ENCODE data around the gene ARHGAP20.

ARHGAP20 gene

DNA sequence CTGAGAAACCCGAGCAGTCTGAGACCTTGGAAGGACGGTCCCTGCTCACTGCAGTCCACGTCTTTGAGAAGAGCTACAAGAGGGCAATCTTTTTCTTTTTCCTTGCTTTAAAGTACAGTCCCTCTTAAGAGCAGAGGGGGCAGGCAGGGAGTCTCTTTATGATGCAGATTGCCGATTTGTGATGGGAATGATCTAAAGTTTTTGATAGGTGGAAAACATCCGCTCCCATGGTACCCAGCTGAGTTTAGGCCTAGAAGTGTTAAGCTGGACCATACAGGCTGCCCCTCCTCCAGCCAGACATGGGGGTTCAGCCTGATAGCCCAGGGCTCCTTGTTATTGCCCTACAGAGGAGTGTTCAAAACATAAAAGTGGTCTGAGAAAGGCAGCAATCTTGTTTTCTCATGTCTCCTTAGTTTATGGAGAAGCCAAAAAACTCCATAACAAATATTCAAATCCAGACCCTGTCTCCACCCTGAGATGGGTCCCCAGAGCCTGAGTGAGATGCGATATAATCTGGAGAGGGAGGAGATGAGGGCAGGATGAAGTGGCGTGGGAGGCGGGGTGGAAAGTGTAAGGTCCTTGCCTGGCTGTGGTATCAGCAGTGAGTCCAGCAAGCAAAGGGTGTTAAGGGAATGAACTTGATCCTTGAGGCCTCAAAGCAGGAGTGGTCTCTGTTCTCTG, 147.4 kb downstream of the ARHGAP20 start:
- H3K27ac ChIP-seq (ENCODE audit: low read length): no peak overlapping the region
- no peaks in the 10 kb centered on the region for H3K36me3 ChIP-seq (replicated peaks; ENCODE audit: low read depth, low read length)
- no peaks in the 10 kb centered on the region; the same call in 1 of the 2 replicates for H3K27me3 ChIP-seq (ENCODE audit: low read depth, low read length)
- no peak overlapping the region for H3K4me3 ChIP-seq (ENCODE audit: low read length)
- no peaks in the 10 kb centered on the region for H3K4me1 ChIP-seq (ENCODE audit: low read length)
- no peaks in the 10 kb centered on the region for H3K9me3 ChIP-seq (ENCODE audit: insufficient read depth, low read length)
- H3K79me2 ChIP-seq (ENCODE audit: low read length): no peaks in the 10 kb centered on the region
- H3K9ac ChIP-seq (ENCODE audit: low read length): no peak overlapping the region
- TF ChIP-seq EZH2phosphoT487 (IDR thresholded peaks at IDR 0.05; ENCODE audit: low read depth): no peak
- TF ChIP-seq, protein P1, sequence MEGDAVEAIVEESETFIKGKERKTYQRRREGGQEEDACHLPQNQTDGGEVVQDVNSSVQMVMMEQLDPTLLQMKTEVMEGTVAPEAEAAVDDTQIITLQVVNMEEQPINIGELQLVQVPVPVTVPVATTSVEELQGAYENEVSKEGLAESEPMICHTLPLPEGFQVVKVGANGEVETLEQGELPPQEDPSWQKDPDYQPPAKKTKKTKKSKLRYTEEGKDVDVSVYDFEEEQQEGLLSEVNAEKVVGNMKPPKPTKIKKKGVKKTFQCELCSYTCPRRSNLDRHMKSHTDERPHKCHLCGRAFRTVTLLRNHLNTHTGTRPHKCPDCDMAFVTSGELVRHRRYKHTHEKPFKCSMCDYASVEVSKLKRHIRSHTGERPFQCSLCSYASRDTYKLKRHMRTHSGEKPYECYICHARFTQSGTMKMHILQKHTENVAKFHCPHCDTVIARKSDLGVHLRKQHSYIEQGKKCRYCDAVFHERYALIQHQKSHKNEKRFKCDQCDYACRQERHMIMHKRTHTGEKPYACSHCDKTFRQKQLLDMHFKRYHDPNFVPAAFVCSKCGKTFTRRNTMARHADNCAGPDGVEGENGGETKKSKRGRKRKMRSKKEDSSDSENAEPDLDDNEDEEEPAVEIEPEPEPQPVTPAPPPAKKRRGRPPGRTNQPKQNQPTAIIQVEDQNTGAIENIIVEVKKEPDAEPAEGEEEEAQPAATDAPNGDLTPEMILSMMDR (IDR thresholded peaks at IDR 0.05; ENCODE audit: low read depth, low read length): no peak
- no peak overlapping the region for H3K4me2 ChIP-seq (ENCODE audit: low read length)
- H2AFZ ChIP-seq (ENCODE audit: low read depth, low read length): no peak overlapping the region
- no peaks in the 10 kb centered on the region for H4K20me1 ChIP-seq (ENCODE audit: insufficient read depth, low read length)

DNA sequence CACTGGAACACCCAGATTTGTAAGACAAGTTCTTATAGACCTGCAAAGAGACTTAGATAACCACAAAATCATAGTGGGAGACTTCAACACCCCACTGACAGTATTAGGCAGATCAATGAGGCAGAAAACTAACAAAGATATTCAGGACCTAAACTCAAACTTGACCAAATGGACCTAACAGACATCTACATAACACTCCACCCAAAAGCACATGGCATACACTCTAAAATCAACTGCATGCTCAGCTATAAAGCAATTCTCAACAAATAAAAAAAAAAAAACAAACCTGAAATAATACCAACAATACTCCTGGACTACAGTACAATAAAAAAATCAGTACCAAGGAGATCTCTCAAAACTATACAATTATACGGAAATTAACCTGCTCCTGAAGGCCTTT, 167.5 kb downstream of the ARHGAP20 start:
- Histone ChIP-seq H3K27me3 (ENCODE audit: low read depth, low read length) (peaks cover 4% of the 10 kb centered on the region; the same call in 1 of the 2 replicates), H3K27ac (ENCODE audit: low read length) (no peak overlapping the region), H3K9ac (ENCODE audit: low read length) (no peak overlapping the region), H3K79me2 (ENCODE audit: low read length) (no peaks in the 10 kb centered on the region), H3K4me2 (ENCODE audit: low read length) (no peak overlapping the region), H3K9me3 (ENCODE audit: insufficient read depth, low read length) (0 out of 2 replicates have a peak, but pooled peaks cover 3% of the 10 kb centered on the region), H2AFZ (ENCODE audit: low read depth, low read length) (no peak overlapping the region), H3K4me1 (ENCODE audit: low read length) (no peaks in the 10 kb centered on the region), H3K4me3 (ENCODE audit: low read length) (no peak overlapping the region), H3K36me3 (replicated peaks; ENCODE audit: low read depth, low read length) (no peaks in the 10 kb centered on the region), H4K20me1 (ENCODE audit: insufficient read depth, low read length) (no peaks in the 10 kb centered on the region)
- TF ChIP-seq, protein P1 (IDR thresholded peaks at IDR 0.05; ENCODE audit: low read depth, low read length): no peak
- TF ChIP-seq EZH2phosphoT487 (IDR thresholded peaks at IDR 0.05; ENCODE audit: low read depth): no peak

DNA sequence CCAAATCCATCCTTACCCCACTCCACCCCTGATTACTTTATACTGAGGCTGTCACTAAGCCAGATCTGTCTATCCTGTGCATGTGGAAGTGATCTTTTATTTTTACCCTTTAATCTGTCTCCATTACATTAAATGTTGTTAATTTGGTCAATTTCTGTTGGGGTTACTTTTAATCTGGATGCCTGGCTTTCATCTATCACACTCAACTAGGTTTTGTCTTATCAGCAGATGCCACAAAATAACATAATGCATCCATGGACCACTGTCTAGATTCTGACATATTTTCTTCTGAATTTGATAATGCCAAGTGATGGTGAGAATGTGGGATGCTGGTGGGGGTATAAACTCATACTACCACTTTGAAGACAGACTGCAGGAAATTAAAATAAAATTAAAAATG, 174.1 kb downstream of the ARHGAP20 start:
- Histone ChIP-seq H3K27me3 (ENCODE audit: low read depth, low read length) (peaks cover 6% of the 10 kb centered on the region; the same call in 1 of the 2 replicates), H3K27ac (ENCODE audit: low read length) (no peak overlapping the region), H3K4me3 (ENCODE audit: low read length) (no peak overlapping the region), H4K20me1 (ENCODE audit: insufficient read depth, low read length) (no peaks in the 10 kb centered on the region), H3K4me2 (ENCODE audit: low read length) (no peak overlapping the region), H3K79me2 (ENCODE audit: low read length) (no peaks in the 10 kb centered on the region), H3K9me3 (ENCODE audit: insufficient read depth, low read length) (no peaks in the 10 kb centered on the region), H3K36me3 (replicated peaks; ENCODE audit: low read depth, low read length) (no peaks in the 10 kb centered on the region), H3K9ac (ENCODE audit: low read length) (no peak overlapping the region), H2AFZ (ENCODE audit: low read depth, low read length) (no peak overlapping the region), H3K4me1 (ENCODE audit: low read length) (no peaks in the 10 kb centered on the region)
- TF ChIP-seq, protein P1 (IDR thresholded peaks at IDR 0.05; ENCODE audit: low read depth, low read length): no peak
- TF ChIP-seq EZH2phosphoT487 (IDR thresholded peaks at IDR 0.05; ENCODE audit: low read depth): no peak

DNA sequence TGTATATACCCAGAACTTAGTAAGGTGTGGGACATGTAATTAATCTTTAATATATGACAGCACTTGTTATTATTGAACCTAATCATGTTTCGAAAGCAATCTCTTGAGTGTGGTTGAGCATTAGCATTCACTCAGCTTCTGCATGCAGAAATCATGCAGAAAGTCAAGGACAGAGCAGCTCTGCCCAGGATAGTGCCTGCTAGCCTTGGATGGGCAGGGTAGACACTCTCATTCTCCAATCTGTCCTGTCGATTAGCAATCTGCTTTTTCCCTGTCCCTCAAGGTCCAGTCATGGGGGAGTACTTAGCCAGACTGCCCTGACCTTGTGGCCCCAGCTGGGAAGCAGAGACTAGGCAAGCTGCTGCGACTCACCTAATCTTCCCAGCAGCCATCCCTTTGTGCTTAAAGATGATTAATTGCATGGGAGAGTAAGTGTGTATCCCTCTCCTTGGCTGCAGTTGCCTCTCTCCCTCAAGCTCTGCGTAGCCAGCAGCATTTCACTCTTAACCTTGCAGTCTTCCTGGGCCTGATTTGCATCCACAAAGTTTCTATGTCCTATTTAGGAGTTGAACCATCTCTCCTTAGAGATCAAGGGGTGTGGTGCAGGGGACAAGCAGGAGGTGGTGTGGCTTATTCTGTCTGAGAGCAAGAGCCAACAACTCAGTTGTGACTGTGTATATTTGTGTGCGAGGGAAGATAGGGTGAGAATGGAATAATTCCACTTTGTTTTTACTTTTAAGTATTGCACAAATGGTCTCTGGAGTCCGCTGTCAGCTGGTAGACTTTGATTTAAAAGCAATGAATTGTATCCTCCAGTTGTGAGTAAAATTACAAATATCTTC, 181.1 kb downstream of the ARHGAP20 start:
- Histone ChIP-seq H4K20me1 (ENCODE audit: insufficient read depth, low read length) (no peaks in the 10 kb centered on the region), H3K4me3 (ENCODE audit: low read length) (no peak overlapping the region), H3K9me3 (ENCODE audit: insufficient read depth, low read length) (no peaks in the 10 kb centered on the region), H3K79me2 (ENCODE audit: low read length) (no peaks in the 10 kb centered on the region), H3K27ac (ENCODE audit: low read length) (no peak overlapping the region), H3K27me3 (ENCODE audit: low read depth, low read length) (peaks cover 3% of the 10 kb centered on the region; the same call in 1 of the 2 replicates), H3K4me2 (ENCODE audit: low read length) (no peak overlapping the region), H3K9ac (ENCODE audit: low read length) (no peak overlapping the region), H2AFZ (ENCODE audit: low read depth, low read length) (no peak overlapping the region), H3K4me1 (ENCODE audit: low read length) (no peaks in the 10 kb centered on the region), H3K36me3 (replicated peaks; ENCODE audit: low read depth, low read length) (no peaks in the 10 kb centered on the region)
- TF ChIP-seq, protein P1 (IDR thresholded peaks at IDR 0.05; ENCODE audit: low read depth, low read length): no peak
- no peak for TF ChIP-seq EZH2phosphoT487 (IDR thresholded peaks at IDR 0.05; ENCODE audit: low read depth)
